HepG2 (cell line): ENCODE measurements around the gene SAP30. TPM values are rescaled to one million over a fixed set of nuclear protein-coding genes. Genes with fewer than 3 reads are reported as not detected.

Experiments used
- ATAC-seq: fragments of 200-7000 bp; cut with Tn5 transposase; 3 replicates; pipeline ENCODE4 v1.9.1; 2020; ENCODE audit warnings: mild to moderate bottlenecking, moderate library complexity
- BruUV-seq: library from RNA; stranded (reverse); fragments of 400-500 nt; replicated peaks from 2 replicates; lab custom pipeline; 2021; lab: Mats Ljungman, UMichigan
- CTCF ChIA-PET: fragments of 300-600 bp; formaldehyde crosslinking; extraction: SDS; loops from one replicate; lab custom pipeline; 2021; ENCODE audit warnings: low total read pairs, inconsistent platforms, low intra/inter-chr PET ratio; lab: Yijun Ruan, JAX
- POLR2A ChIA-PET: fragments of 350-600 bp; sonication (Branson Sonifier 250); formaldehyde crosslinking; loops from one replicate; lab custom pipeline; 2020; ENCODE audit warnings: antibody characterized with exemption, inconsistent platforms; lab: Yijun Ruan, JAX
- DNase-seq: peaks from one replicate; pipeline ENCODE4 v3.0.0-alpha.2; 2015; ENCODE audit warnings: low spot score
- FAIRE-seq: peaks from 3 replicates; lab custom pipeline; 2011; peaks lifted over from hg19 to GRCh38; lab: Jason Lieb, UNC
- H2AFZ ChIP-seq: one replicate; pipeline ENCODE4 v1.6.1; 2011; ENCODE audit warnings: low read length, inconsistent platforms
- H3K27ac ChIP-seq: fragments of 300-600 bp; 3 replicates; pipeline ENCODE4 v1.8.0; 2011; ENCODE audit warnings: mixed run types, mild to moderate bottlenecking, mixed read lengths, low read length, inconsistent platforms; ENCODE audit not compliant: insufficient read depth; ENCODE audit errors: extremely low read length
- H3K27me3 ChIP-seq, 2 experiments: fragments of 200-600 bp in 1 of 2; 2 replicates in 1 of 2; 3 replicates in 1 of 2; pipeline versions ENCODE4 v1.6.0 to v1.8.0; 2011; ENCODE audit warnings: low read length in 2 of 2, mild to moderate bottlenecking in 2 of 2, moderate library complexity in 2 of 2, inconsistent platforms in 1 of 2; ENCODE audit not compliant: insufficient read depth in 2 of 2, control insufficient read depth in 1 of 2
- H3K36me3 ChIP-seq, 2 experiments: fragments of 200-600 bp in 1 of 2; replicated peaks in 1 of 2; 2 replicates in 1 of 2; 3 replicates in 1 of 2; pipeline versions ENCODE4 v1.5.1 to v1.8.0; 2011; ENCODE audit warnings: low read length in 2 of 2, inconsistent platforms in 1 of 2; ENCODE audit not compliant: insufficient read depth in 2 of 2, control insufficient read depth in 1 of 2
- H3K4me1 ChIP-seq: 2 replicates; pipeline ENCODE4 v1.5.1; 2012; ENCODE audit warnings: low read length, inconsistent platforms; ENCODE audit not compliant: insufficient read depth
- H3K4me2 ChIP-seq: 2 replicates; pipeline ENCODE4 v1.6.0; 2011; ENCODE audit warnings: low read depth, low read length, inconsistent platforms
- H3K4me3 ChIP-seq, 3 experiments: fragments of 200-600 bp in 1 of 3; sonication (generic), shearing (Covaris generic) in 1 of 3; replicated peaks in 1 of 3; 2 replicates each; pipeline ENCODE4 v1.5.1; 2011 to 2016; ENCODE audit warnings: low read length in 3 of 3, inconsistent platforms in 2 of 3, low read depth in 2 of 3, mild to moderate bottlenecking in 2 of 3, control low read depth in 1 of 3, mixed read lengths in 1 of 3; ENCODE audit not compliant: insufficient read depth in 1 of 3
- H3K79me2 ChIP-seq: one replicate; pipeline ENCODE4 v1.6.1; 2011; ENCODE audit warnings: low read length, inconsistent platforms; ENCODE audit not compliant: insufficient read depth
- H3K9ac ChIP-seq: 2 replicates; pipeline ENCODE4 v1.6.0; 2011; ENCODE audit warnings: mild to moderate bottlenecking, low read depth, low read length, inconsistent platforms; ENCODE audit not compliant: insufficient read depth
- H3K9me3 ChIP-seq: 2 replicates; pipeline ENCODE4 v1.5.1; 2012; ENCODE audit warnings: mild to moderate bottlenecking, low read length
- H4K20me1 ChIP-seq: 2 replicates; pipeline ENCODE4 v1.6.0; 2011; ENCODE audit warnings: inconsistent platforms, mild to moderate bottlenecking, low read length, moderate library complexity; ENCODE audit not compliant: insufficient read depth
- ARNT2 ChIP-seq: sonication (generic); formaldehyde crosslinking; IDR thresholded peaks from 2 replicates; pipeline ENCODE4 v1.8.0; 2022; ENCODE audit warnings: mild to moderate bottlenecking, low read depth, missing genetic modification reagents, moderate library complexity
- GFI1 ChIP-seq: sonication (generic); formaldehyde crosslinking; IDR thresholded peaks from 2 replicates; pipeline ENCODE4 v1.5.0; 2020; ENCODE audit warnings: missing genetic modification reagents, mild to moderate bottlenecking, borderline replicate concordance
- HES4 ChIP-seq: sonication (generic); formaldehyde crosslinking; IDR thresholded peaks from 2 replicates; pipeline ENCODE4 v1.9.0; 2021; ENCODE audit warnings: mild to moderate bottlenecking, missing genetic modification reagents, borderline replicate concordance
- MAF1 ChIP-seq: sonication (generic); formaldehyde crosslinking; IDR thresholded peaks from 2 replicates; pipeline ENCODE4 v1.5.0; 2020; ENCODE audit warnings: missing genetic modification reagents, borderline replicate concordance
- SALL1 ChIP-seq: sonication (generic); formaldehyde crosslinking; IDR thresholded peaks from 2 replicates; pipeline ENCODE4 v1.8.0; 2022; ENCODE audit warnings: mild to moderate bottlenecking, missing genetic modification reagents
- SNAPC4 ChIP-seq: sonication (generic); formaldehyde crosslinking; IDR thresholded peaks from 2 replicates; pipeline ENCODE4 v1.4.0; 2020; ENCODE audit warnings: mild to moderate bottlenecking, missing genetic modification reagents
- ZFP36 ChIP-seq: fragments of 150-350 bp; IDR thresholded peaks from 2 replicates; pipeline ENCODE4 v1.6.1; 2018; ENCODE audit warnings: borderline replicate concordance, low read length, low read depth; ENCODE audit not compliant: partially characterized antibody
- ZNF20 ChIP-seq: sonication (generic); formaldehyde crosslinking; IDR thresholded peaks from 2 replicates; pipeline ENCODE4 v1.4.0; 2020; ENCODE audit warnings: mild to moderate bottlenecking, moderate library complexity, missing genetic modification reagents
- ZNF343 ChIP-seq: sonication (generic); formaldehyde crosslinking; IDR thresholded peaks from 2 replicates; pipeline ENCODE4 v1.4.0; 2020; ENCODE audit warnings: mild to moderate bottlenecking, missing genetic modification reagents
- WGBS: methylation state at CpG from one replicate; pipeline ENCODE4 v1.1.6; 2017; ENCODE audit warnings: low lambda C conversion rate; 5-methylcytosine and 5-hydroxymethylcytosine counted together
- in situ Hi-C: cut with HindIII; loops from 2 replicates; pipeline ENCODE4 v1.10.0; 2017; ENCODE audit warnings: low pct_unique_long_range_greater_than_20kb; ENCODE audit not compliant: extremely low pct_ligation_motif_present
- intact Hi-C: fragments of 100-400 bp; cut with micrococcal nuclease; formaldehyde crosslinking; loops from one replicate; pipeline ENCODE4 v1.10.0; 2022; ENCODE audit not compliant: unreplicated experiment
- polyA plus RNA-seq, 8 experiments: library from polyadenylated mRNA; depleted of rRNA in 3 of 8; stranded (reverse) in 7 of 8; unstranded in 1 of 8; fragments of >200 nt; fragmentation: Illumina TruSeq in 4 of 8; extraction: Trizol in 4 of 8; gene quantifications; 2 replicates each; pipeline versions ENCODE4 v1.2.1 to v1.2.3, GENCODE V29; 2011 to 2016; ENCODE audit warnings: low read depth in 4 of 8, missing spikeins in 1 of 8, mixed read lengths in 1 of 8; ENCODE audit not compliant: insufficient read depth in 1 of 8
- total RNA-seq, 5 experiments: library from RNA; depleted of rRNA; stranded (reverse); fragments of >200 nt; fragmentation: Illumina TruSeq; extraction: Trizol; gene quantifications; 2 replicates each; pipeline ENCODE4 v1.2.3, GENCODE V29; 2016; ENCODE audit warnings: low read depth in 1 of 5
- TF ChIP-seq, protein P1 (sequence below): sonication (generic); formaldehyde crosslinking; IDR thresholded peaks from 2 replicates; pipeline ENCODE4 v1.5.1; 2020; ENCODE audit warnings: missing genetic modification reagents, mild to moderate bottlenecking, borderline replicate concordance

Gene SAP30
- total and polyA plus RNA-seq, 2 of the 13 experiments (the other 11 are each of a cell fraction or from before 2014, with no cell fraction given) = 14.2 to 25.1 TPM

GRCh38 chr4:173343832-173344397, 26.8 kb upstream of the SAP30 start:
- Histone ChIP-seq H3K4me2 (no peak overlapping the region), H3K4me1 (no peaks in the 10 kb centered on the region), H2AFZ (no peak overlapping the region), H3K27ac (no peak overlapping the region), H3K36me3 (no peaks in the 10 kb centered on the region), H3K9ac (no peak overlapping the region), H3K4me3 (no peak overlapping the region), H3K79me2 (no peaks in the 10 kb centered on the region), H3K9me3 (no peaks in the 10 kb centered on the region), H4K20me1 (no peaks in the 10 kb centered on the region), H3K27me3 (no peaks in the 10 kb centered on the region)
- TF ChIP-seq GFI1 = no peak
- TF ChIP-seq, protein P1, sequence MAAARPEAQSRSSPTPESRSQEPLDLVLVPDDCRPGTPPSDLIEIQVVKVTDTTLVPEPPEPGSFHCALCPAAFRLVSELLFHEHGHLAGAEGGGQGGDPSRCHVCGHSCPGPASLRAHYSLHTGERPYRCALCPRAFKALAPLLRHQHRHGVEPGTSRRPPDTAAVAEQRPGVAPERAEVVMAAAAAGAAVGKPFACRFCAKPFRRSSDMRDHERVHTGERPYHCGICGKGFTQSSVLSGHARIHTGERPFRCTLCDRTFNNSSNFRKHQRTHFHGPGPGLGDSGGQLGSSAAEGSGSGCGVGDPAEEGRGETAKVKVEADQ (CRISPR knock-in tag) = no peak
- no peak for TF ChIP-seq HES4 (CRISPR knock-in tag)
- no peak for TF ChIP-seq ARNT2
- TF ChIP-seq MAF1 (CRISPR knock-in tag) = no peak
- no peak for TF ChIP-seq ZNF343
- no peak for TF ChIP-seq SNAPC4 (CRISPR knock-in tag)
- TF ChIP-seq ZFP36 = no peak
- TF ChIP-seq ZNF20 (CRISPR knock-in tag) = no peak
- TF ChIP-seq SALL1 (CRISPR knock-in tag) = no peak
- ATAC-seq (no peak), DNase-seq (no peak), FAIRE-seq (no peak)
- CTCF ChIA-PET = no interaction called here
- BruUV-seq = no TSS peak
- in situ Hi-C loops (no loop called here), intact Hi-C loops (no loop called here)
- POLR2A ChIA-PET = no interaction called here
- WGBS = 55% methylated on average over 3 of the region's 3 CpGs
